ENCODE results near the gene SPAG17. TPM values are rescaled to one million over a fixed set of nuclear protein-coding genes. Genes with fewer than 3 reads are reported as not detected.

The SPAG17 gene
- total RNA-seq, 1 donor from 2014 or later, result 5.6 TPM

GRCh38 chr1:117911051-117911450 is 274.0 kb downstream of the SPAG17 start:
- no peaks in the 10 kb centered on the region for H3K4me1 Mint-ChIP-seq (ENCODE audit: unreplicated experiment)
- H3K4me3 Mint-ChIP-seq, result no peak overlapping the region
- no peaks in the 10 kb centered on the region for H3K27me3 Mint-ChIP-seq
- H3K27ac Mint-ChIP-seq, result no peak overlapping the region
- TF ChIP-seq CTCF (conservative IDR thresholded peaks at IDR 0.05), result no peak
- peaks cover 21% of the 10 kb centered on the region for H3K36me3 Mint-ChIP-seq
- no peak for DNase-seq (ENCODE audit: extremely low spot score, unreplicated experiment)
- H3K9me3 Mint-ChIP-seq, result no peaks in the 10 kb centered on the region

DNA sequence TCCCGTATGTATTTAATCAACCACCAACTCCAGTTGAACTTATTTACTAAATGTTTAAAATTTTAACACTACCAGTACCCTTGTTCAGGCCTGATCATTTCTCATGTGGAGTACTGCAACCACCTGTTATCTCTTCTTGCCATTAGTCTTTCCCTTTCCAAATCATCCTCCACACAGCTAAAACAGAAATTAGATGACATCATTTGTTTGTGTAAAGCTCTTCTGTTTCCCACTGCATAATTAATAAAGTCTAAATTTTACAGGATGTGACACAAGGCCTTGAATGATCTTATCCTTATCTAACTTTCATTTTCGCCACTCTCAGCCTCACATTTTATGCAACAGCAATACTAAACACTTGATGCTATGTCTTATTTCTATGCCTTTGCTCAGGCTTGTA is 280.0 kb downstream of the SPAG17 start:
- no peak overlapping the region for H3K4me3 Mint-ChIP-seq
- no peaks in the 10 kb centered on the region for H3K4me1 Mint-ChIP-seq (ENCODE audit: unreplicated experiment)
- DNase-seq (ENCODE audit: extremely low spot score, unreplicated experiment), result no peak
- no peak overlapping the region for H3K27ac Mint-ChIP-seq
- peaks cover 36% of the 10 kb centered on the region for H3K36me3 Mint-ChIP-seq
- no peaks in the 10 kb centered on the region for H3K9me3 Mint-ChIP-seq
- no peaks in the 10 kb centered on the region for H3K27me3 Mint-ChIP-seq
- no peak for TF ChIP-seq CTCF (conservative IDR thresholded peaks at IDR 0.05)

GRCh38 chr1:117904485-117904884 is 280.5 kb downstream of the SPAG17 start:
- H3K36me3 Mint-ChIP-seq, result peaks cover 36% of the 10 kb centered on the region

More at GRCh38 chr1:117904485-117904884, 280.5 kb downstream of the SPAG17 start:
- DNase-seq (ENCODE audit: extremely low spot score, unreplicated experiment), result no peak
- no peaks in the 10 kb centered on the region for H3K27me3 Mint-ChIP-seq
- TF ChIP-seq CTCF (conservative IDR thresholded peaks at IDR 0.05), result no peak
- H3K9me3 Mint-ChIP-seq, result no peaks in the 10 kb centered on the region
- H3K4me3 Mint-ChIP-seq, result no peak overlapping the region
- no peak overlapping the region for H3K27ac Mint-ChIP-seq
- no peaks in the 10 kb centered on the region for H3K4me1 Mint-ChIP-seq (ENCODE audit: unreplicated experiment)
